Amygdala (tissue), 56 donors: ENCODE results near the gene CLCN6.

ENCODE experiments used
- DNase-seq, 56 donors: peaks; one replicate each; lab custom pipeline; 2025; lab: John Stamatoyannopoulos, UW

Gene CLCN6

GRCh38 chr1:11805422-11806306 lies at the start of gene CLCN6, which contains the start of gene MTHFR:
CLCN6 (plus strand) TSS chr1:11806191; CDS start chr1:11806263, 72 bp downstream.
MTHFR (minus strand) TSS chr1:11805964; CDS start chr1:11803116, 2,848 bp downstream.
- DNase-seq, result peak; percentile 66 to 100 (median 97)

GRCh38 chr1:11757047-11757446 lies 48.9 kb upstream of the CLCN6 start:
- no peak for DNase-seq

GRCh38 chr1:11759791-11760190 lies 46.2 kb upstream of the CLCN6 start:
- no peak for DNase-seq

GRCh38 chr1:11761285-11761684 lies 44.7 kb upstream of the CLCN6 start:
- DNase-seq, result no peak

GRCh38 chr1:11761988-11762406 lies 44.0 kb upstream of the CLCN6 start, which contains the start of gene C1orf167:
C1orf167 (plus strand) TSS chr1:11762193; CDS start chr1:11764401, 2,208 bp downstream.
- no peak for DNase-seq

GRCh38 chr1:11764115-11764514 lies 41.9 kb upstream of the CLCN6 start:
- DNase-seq, result no peak

GRCh38 chr1:11764519-11764918 lies 41.5 kb upstream of the CLCN6 start:
- no peak for DNase-seq

GRCh38 chr1:11765661-11766428 lies 40.1 kb upstream of the CLCN6 start:
- no peak for DNase-seq

GRCh38 chr1:11766429-11766776 lies 39.6 kb upstream of the CLCN6 start:
- DNase-seq, result no peak

- no peak for DNase-seq
Observed at GRCh38 chr1:11767922-11768704, 37.9 kb upstream of the CLCN6 start.

GRCh38 chr1:11768821-11769220 lies 37.2 kb upstream of the CLCN6 start:
- no peak for DNase-seq

- DNase-seq, result no peak
Observed at GRCh38 chr1:11769274-11769673, 36.7 kb upstream of the CLCN6 start.

GRCh38 chr1:11770011-11770410 lies 36.0 kb upstream of the CLCN6 start:
- no peak for DNase-seq

- DNase-seq, result no peak
Observed at GRCh38 chr1:11771481-11772043, 34.4 kb upstream of the CLCN6 start.

- no peak for DNase-seq
Observed at GRCh38 chr1:11772458-11772857, 33.5 kb upstream of the CLCN6 start.

- DNase-seq, result no peak
Observed at GRCh38 chr1:11774753-11775152, 31.2 kb upstream of the CLCN6 start.

GRCh38 chr1:11777658-11778322 lies 28.2 kb upstream of the CLCN6 start:
- DNase-seq, result no peak

GRCh38 chr1:11778336-11778735 lies 27.7 kb upstream of the CLCN6 start:
- no peak for DNase-seq

GRCh38 chr1:11778844-11779623 lies 27.0 kb upstream of the CLCN6 start:
- no peak for DNase-seq
